Measurements from ENCODE around the gene ELP4.

- no peak for TF ChIP-seq POLR2A (IDR thresholded peaks at IDR 0.05; ENCODE audit: low read depth, low read length)
- TF ChIP-seq POLR2AphosphoS5 (IDR thresholded peaks at IDR 0.05; ENCODE audit: low read depth, low read length) = no peak
- no peak for TF ChIP-seq TAF1 (IDR thresholded peaks at IDR 0.05; ENCODE audit: low read depth, low read length)
Measured at GRCh38 chr11:31815711-31816467, 306.3 kb downstream of the ELP4 start.
